Frontal cortex (tissue), 4 donors: ENCODE results near the gene RBCK1. TPM values are rescaled to one million over a fixed set of nuclear protein-coding genes. Genes with fewer than 3 reads are reported as not detected.
"Not testable (repeated sequence)": the region's sequence is repeated elsewhere in the genome, so short reads cannot be mapped to it uniquely, and the experiment has no call there.

Experiments
- DNase-seq, 2 donors: peaks; one replicate each; pipeline ENCODE4 v3.0.0; 2012; ENCODE audit warnings: low spot score in 2 of 2
- FAIRE-seq: peaks from 2 replicates; lab custom pipeline; 2012; peaks lifted over from hg19 to GRCh38; lab: Jason Lieb, UNC
- total RNA-seq: library from RNA; depleted of rRNA; stranded (reverse); fragments of >200 nt; gene quantifications from one replicate; pipeline ENCODE4 v1.2.3, GENCODE V29; 2014
- donor health status: control.
- donor health status: control.
- donor health status: control.

The RBCK1 gene
- total RNA-seq, 1 donor from 2014 or later = 15.1 TPM

DNA sequence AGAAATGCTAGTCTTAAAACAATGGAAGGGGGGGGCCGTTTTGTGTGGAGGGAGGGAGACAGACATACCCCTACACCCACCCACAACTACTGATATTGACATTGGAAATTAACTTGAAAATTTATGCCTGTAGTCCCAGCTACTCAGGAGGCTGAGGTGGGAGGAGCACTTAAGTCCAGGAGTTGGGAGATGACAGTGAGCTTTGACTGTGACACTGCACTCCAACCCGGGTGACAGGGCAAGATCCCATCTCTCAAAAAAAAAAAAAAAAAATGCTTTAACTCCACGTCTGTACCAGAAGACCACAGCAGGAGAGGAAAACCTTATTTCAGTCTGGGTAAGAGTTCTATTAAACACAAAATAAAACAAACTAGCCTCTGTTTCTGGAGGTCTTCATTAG is 52.1 kb downstream of the RBCK1 start:
- no peak for FAIRE-seq
- DNase-seq = no peak

DNA sequence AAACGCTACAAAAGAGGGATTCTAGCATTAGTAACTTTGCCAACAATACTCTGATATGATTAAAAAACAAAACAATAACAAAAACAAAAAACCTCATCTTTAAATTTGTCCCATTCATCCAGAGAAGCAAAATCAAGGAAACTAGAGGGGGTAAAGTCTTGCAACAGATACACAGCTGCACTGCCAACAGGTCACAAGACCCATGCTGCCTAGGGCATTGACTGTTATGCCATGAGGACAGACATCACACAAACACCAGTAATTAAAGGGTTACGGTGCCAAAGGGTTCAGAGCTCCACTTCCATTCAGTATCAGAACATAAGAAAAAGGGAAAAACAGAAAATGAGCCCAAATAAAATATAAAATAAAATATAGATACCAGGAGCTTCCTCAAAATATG is 52.6 kb downstream of the RBCK1 start:
- no peak for DNase-seq
- no peak for FAIRE-seq

DNA sequence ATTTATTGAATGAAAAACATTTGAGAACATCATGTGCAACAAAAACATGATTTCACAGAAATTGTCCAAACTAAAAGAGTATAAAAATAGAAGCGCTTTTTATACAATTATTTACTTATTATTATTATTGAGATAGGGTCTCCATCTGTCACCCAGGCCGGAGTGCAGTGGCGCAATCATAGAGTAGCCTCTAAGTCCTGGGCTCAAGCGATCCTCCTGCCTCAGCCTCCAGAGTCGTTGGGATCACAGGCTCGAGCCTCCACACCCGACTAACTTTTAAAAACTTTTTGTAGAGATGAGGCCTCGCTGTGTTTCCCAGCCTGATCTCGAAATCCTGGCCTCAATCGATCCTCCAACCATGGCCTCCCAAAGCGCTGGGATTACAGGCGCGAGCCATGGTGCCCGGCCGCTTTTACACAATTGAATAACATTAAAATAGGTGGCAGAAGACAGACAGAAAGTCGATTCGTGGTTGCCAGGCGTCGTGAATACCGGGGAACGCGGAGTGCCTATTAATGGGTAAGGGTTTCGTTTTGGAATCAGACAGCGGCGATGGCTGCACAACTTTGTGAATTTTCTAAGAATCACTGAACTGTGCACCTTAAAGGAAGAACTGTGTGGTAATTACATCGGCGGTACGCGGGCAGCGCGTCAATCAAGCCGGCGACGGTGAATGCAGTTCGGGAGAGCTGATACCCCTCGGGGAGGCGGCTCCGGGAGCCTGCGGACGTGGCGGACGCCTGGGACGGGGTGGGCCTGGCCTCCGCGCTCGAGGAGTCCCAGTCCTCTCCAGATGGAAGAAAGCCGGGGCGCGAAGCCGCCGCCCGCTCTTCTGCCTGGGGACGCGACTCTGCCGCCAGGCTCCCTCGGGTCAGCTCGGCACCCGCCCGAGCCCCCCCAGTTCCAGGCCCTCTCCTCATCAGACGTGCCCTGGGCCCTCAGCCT is 53.4 kb downstream of the RBCK1 start:
- no peak for FAIRE-seq
- DNase-seq = peak in 1 of 2 donors; percentile 63

DNA sequence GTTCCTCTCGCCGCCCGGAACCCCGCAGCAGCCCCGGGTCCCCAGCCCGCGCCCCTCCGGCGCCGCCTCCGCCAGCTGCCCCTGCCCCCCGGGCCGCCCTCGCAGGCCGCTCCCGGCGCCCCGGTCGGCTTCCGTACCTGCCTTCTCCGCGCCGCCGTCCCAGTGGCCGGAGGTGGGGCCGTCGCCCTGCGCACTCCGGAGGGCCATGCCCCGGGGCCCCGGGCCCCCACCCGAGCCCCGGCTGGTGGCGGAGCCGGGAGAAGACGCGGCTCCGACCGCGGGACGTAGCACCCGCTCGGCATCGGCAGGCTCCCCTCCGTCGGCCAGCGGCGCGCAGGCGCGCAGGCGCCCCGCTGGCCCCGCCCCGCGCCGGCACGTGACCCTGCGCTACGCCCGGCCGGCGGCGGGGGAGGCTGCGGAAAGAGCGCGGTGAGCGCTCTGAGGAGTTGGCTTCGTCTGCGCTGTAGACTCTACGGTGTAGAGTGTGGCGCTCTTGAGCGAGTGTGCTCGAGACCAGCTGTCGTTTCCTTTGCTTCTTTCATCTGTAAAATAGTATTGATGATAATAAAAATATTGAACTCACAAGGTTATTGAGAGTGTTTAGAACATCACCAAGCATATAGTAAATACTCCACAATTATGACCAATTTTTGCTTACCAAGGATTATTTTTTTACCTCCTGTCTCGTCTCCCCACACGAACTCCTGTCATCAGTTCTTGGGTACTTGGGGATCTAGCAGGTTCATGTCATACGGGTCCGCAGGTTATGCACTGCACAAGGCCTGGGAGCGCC is 54.3 kb downstream of the RBCK1 start, which contains the start of gene TBC1D20:
Gene TBC1D20 (minus strand): TSS at position 335 of the 793 bp plus-strand sequence. CDS start 128 bp downstream, at position 207.
- no peak for FAIRE-seq
- DNase-seq = peak; percentile 90 to 94

DNA sequence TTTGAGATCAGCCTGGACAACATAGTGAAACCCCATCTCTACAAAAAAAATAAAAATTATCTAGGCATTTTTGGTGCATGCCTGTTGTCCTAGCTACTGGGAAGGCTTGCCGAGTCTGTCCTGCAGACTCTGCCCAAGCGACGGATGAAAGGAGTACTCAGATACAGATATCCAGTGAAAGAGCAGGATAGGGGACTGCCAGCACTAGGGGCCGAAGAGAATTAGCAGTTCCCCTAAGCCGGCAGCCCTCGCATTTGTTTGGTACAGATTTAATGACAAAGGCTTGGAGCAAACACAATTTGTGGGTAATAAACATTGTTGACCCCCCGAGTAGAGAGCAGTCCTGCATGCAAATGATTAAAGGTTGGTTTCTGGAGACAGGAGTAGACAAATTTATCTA is 59.7 kb downstream of the RBCK1 start:
- no peak for FAIRE-seq
- DNase-seq = no peak

DNA sequence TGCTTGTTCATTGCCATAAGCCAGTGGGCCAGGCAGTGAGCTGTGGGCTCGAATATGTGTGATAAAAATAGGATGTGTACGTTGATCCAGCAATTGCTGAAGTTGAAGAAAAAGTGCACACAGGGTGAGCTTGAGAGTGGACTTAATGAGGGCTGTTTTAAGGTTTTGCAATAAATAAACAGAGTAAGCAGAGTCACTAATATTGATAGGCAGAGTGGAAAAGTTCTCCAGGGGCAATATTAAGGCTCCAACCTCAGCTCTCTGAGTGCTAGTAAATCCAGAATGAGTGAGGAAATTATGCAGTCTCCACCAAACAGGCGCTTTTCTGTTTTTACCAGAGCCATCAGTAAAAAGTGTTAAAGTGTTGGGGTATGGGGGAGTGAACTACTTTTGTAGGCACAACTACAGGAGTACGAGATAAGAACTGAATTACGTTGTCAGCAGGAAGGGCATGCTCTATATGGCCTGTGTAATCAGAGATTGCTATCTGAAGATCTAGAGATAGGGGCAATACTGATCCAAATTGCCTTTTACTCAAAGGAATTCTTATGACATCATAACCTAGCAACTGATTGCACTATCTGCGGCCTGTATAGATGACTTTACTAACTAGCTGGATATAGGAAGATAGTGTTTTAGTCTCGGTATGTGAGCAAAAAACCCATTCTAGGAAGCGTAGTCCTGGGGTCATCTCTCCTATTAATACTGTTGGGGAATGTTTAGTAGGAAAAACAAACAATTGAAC is 61.8 kb downstream of the RBCK1 start:
- no peak for FAIRE-seq
- no peak for DNase-seq

DNA sequence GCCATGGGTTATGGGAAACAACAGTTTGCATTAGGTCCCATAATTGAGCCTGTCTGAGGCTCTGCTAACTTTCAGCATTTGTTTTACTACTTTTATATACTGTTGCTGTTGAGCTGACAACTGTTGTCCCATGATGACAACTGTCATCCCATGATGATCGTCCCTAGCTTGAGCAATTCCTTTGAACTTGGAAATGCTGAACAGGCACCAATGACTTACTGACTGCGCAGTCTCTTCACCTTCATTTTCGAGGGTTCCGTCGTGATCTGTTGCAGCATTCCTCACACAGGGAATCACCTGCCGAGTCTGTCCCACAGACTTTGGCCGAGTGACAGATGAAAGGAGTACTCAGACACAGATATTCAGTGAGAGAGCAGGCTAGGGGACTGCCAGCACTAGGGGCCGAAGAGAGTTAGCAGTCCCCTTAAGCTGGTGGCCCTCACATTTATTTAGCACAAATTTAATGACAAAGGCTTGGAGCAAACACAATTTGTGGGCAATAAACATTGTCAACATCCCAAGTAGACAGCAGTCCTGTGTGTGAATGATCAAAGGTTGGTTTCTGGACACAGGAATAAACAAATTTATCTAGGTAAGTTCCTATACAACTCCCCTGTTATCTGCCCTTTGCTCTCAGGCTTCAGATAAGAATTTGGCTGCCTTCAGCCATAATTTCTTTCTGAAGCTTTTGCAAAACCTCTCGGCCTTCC is 64.2 kb downstream of the RBCK1 start:
- FAIRE-seq = no peak

DNA sequence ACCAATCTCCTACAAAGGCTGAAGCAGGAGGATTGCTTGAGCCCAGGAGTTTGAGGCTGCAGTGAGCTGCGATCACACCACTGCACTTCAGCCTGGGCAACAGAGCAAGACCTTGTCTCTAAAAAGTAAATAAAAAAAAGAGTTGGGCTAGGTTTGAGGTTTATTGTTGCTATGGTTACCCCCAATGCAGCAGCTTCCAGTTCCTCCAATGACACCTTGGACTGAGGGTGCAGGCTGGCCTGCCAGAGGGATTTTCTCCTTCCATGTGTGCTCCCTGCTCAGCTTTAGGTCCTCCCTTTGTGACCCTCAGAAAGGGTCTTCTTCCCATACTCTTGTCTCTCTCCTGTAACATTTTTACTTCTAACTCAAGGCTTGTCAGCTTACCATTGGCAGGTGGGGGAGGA is 64.8 kb downstream of the RBCK1 start:
- no peak for FAIRE-seq
- DNase-seq = no peak

More for the DNA sequence above, 64.2 kb downstream of the RBCK1 start:
- no peak for DNase-seq

DNA sequence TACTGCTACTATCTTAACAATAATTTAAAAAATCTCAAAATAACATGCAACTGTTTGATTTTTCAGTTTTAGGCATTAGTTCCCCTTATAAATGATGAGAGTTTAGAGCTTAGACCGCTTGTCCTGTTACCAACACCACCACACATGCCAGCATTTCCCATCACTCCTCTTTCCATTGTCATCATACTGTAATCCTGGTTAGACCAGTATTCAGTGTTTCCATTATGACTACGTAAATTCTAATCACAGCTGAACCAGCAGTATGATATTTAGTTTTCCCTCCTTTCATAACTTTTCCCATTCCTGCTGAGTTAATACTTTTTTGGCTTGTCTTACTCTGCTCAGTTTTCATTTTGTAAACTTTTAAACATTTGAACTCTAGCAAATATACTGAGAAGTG is 66.5 kb downstream of the RBCK1 start:
- DNase-seq (no peak), FAIRE-seq (no peak)

DNA sequence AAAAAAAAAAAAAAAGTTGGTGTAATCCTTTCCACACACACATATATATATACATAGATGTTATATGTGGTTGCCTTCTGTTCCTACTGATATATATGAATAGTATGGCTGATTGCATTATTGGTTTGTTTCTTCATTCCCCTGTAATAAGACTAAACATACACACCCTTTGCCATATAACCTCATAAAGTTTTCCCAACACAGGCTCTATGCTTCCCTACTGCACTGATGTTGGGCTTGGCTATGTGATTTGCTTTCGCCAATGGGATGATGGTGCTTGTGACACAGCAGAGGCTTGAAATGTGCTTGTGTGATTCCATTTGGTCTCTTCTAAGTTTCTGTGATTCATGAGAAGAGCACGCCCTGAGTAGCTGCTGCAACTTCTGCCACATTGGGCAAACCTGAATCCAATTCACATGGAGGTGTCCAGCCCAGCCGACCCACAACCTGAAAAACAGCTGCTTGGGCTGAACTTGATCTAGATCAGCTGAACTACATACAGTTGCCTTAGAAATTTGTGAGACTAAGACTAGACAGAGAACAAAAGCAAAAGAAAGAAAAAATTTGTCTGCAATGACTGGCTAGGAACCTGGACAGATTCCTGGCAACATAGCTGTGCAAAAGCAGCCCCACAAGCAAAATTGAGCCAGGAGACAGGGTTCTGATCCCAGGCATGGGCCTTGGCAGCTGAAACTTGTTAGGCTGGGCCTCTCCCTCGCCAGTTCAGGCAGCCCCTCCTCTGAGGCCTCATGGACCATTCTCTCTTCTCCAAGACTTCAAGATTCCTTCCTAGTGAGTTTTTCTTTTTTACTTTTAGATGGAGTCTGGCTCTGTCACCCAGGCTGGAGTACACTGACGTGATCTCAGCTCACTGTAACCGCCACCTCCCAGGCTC is 67.6 kb downstream of the RBCK1 start:
- FAIRE-seq = no peak
- no peak for DNase-seq

DNA sequence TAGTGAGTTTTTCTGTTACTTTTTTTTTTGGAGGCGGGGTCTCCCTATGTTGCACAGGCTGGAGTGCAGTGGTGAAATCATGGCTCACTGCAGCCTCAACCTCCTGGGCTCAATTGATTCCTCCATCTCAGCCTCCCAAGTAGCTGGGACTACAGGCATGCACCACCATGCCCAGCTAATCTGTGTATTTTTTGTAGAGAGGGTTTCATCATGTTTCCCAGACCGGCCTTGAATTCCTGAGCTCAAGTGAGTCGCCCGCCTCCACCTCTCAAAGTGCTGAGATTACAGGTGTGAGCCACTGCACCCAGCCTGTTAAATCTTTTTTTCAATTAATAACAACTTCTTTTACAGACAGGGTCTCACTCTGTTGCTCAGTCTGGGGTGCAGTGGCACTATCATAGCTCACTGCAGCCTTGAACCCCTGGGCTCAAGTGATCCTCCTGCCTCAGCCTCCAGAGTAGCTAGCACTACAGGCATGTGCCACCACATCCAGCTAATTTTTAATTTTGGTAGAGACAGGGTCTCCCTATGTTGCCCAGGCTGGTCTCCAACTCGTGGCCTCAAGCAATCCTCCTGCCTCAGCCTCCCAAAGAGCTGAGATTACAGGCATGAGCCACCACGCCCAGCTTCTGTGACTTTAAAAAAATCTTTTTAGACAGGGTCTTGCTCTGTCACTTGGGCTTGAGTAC is 68.6 kb downstream of the RBCK1 start:
- DNase-seq, FAIRE-seq: not testable (repeated sequence)

DNA sequence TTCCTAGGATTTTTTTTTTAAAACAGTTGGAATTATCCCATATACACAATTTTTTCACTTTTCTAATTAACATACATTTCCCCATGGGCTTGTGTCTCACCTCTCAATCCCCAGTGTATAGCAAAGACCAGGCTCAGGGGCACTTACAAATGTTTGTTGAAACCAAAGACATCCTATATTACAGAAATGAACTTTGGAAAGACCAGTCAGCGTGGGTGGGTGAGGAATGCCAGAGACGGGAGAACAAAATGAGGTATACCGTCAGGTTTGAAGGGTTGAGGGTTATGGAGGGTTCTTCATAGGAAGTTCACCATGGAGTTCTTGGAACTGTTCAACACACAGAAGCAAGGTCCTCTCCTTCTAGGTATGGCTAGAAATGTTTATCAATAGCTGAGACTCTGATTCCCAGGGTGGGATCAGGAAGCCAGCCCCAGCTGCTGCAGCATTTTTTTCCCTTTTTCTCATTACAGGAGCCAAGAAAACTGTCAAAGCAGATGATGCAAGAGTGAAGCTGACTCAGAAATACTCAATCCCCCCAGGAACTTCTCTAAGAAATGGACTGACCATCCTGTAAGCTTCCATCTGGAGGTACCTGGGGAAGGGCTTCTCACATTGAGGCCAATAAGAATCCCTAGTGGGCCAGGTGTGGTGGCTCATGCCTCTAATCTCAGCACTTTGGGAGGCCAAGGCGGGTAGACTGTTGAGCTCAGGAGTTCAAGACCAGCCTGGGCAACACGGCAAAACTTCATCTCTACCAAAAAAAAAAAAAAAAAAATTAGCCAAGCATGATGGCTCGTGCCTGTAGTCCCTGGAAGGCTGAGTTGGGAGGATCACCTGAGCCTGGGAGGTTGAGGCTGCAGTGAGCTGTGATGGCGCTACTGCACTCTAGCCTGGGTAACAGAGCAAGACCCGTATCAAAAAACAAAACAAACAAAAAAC is 70.2 kb downstream of the RBCK1 start:
- DNase-seq (no peak), FAIRE-seq (no peak)

DNA sequence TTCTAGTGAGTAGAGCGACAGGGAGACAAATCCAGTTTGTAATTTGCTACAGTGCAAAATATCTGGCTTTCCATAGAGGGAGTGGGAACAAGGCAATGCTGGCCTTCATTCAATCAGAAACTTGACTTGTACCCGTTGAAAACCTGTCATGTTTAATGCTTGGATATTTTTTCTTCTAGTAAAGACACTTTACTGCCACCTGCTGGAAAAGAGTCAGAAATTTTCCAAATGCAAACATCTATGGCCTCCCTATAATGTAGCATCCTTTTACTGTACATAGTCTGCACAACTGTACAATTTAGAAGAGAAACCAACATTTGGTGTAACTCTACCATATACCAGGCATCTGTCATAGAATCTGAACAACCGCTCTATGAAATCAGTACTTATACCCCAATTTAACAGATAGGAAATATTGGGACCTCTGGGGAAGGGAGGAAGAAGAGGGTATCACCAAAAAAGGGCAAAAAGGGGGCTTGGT is 70.9 kb downstream of the RBCK1 start:
- FAIRE-seq (no peak), DNase-seq (peak; percentile 6 to 52)

DNA sequence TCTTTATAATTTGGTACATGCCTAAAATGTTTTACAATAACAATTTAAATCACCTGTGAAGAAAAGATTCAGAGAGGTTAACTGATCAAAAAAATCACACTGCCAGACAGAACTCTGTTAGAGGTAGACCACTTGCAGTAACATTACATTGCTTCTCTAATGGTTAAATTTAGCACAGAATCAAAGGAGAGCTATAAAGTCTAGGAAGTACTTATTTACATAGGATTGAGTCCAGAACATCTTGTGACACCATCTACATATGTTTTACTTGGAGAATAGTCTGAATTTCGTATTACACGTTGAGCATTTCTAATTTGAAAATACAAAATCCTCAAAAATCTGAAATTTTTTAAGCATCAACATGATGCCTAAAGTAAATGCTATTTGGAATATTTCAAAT is 71.4 kb downstream of the RBCK1 start:
- FAIRE-seq (no peak), DNase-seq (no peak)

DNA sequence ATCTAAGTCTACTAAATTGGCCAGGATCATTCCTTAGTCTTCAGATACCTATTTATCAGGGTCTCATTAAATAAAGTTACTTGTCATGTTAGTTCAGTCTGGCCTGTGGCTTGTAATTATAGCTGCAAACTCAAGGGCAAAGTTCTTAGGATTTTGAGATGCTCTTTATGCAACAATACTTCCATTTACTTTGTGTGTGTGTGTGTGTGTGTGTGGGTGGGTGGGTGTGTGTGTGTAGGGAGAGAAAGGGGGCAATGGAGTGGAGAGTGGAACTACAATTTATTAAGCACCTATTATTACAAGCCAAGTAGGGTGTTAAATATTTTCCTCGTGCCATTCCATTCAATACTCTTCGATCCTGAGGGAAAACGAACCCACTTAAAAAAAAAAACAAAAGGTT is 71.9 kb downstream of the RBCK1 start:
- FAIRE-seq = no peak
- DNase-seq = no peak

DNA sequence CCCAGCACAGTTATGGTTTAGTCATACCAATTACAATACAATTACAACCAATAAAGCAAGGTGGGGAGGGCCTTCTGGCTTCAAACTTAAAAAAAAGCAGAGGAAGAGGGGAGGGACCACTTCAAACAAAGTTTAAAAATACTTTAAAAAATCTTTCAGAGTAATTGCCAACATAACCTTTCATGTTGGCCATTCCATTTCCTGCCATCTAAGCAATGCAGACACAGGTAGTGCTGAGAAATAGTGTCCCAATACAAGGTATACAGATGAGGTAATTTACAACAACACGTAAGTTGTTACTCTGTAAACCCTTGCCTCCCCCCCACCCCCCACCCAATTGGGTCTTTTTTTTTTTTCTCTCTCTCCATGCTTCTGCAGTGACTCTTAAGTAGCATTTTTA is 73.1 kb downstream of the RBCK1 start:
- FAIRE-seq (no peak), DNase-seq (no peak)
